HepG2 (cell line): ENCODE data around the gene ALB. TPM values are rescaled to one million over a fixed set of nuclear protein-coding genes. Genes with fewer than 3 reads are reported as not detected.

Source experiments
- ARNTL ChIP-seq: sonication (generic); formaldehyde crosslinking; IDR thresholded peaks from 2 replicates; pipeline ENCODE4 v1.4.0; 2020; ENCODE audit warnings: mild to moderate bottlenecking, missing genetic modification reagents
- ATM ChIP-seq: fragments of 450-650 bp; IDR thresholded peaks from 2 replicates; pipeline ENCODE4 v1.7.1; 2017; ENCODE audit warnings: mild to moderate bottlenecking, borderline replicate concordance
- BCLAF1 ChIP-seq: fragments of 450-650 bp; IDR thresholded peaks from 2 replicates; pipeline ENCODE4 v1.6.1; 2017; ENCODE audit warnings: mild to moderate bottlenecking
- CBX2 ChIP-seq, 2 experiments: fragments of 200-600 bp in 1 of 2; sonication (generic); formaldehyde crosslinking in 1 of 2; IDR thresholded peaks; 2 replicates each; pipeline versions ENCODE4 v1.7.0 to v1.8.1; 2018 to 2022; ENCODE audit warnings: low read depth in 2 of 2, low read length in 1 of 2, mild to moderate bottlenecking in 1 of 2, missing genetic modification reagents in 1 of 2
- CEBPG ChIP-seq: IDR thresholded peaks from 2 replicates; pipeline ENCODE4 v1.6.1; 2016
- HNF1B ChIP-seq: sonication (generic); formaldehyde crosslinking; IDR thresholded peaks from 2 replicates; pipeline ENCODE4 v1.5.1; 2020; ENCODE audit warnings: mild to moderate bottlenecking, moderate library complexity, missing genetic modification reagents
- HNF4A ChIP-seq: sonication (generic); formaldehyde crosslinking; IDR thresholded peaks from 2 replicates; pipeline ENCODE4 v1.4.0; 2020; ENCODE audit warnings: missing genetic modification reagents
- IKZF5 ChIP-seq: IDR thresholded peaks from 2 replicates; pipeline ENCODE4 v1.6.1; 2018; ENCODE audit warnings: missing genetic modification reagents, mild to moderate bottlenecking, missing compliant biosample characterization
- IRF2 ChIP-seq: IDR thresholded peaks from 2 replicates; pipeline ENCODE4 v1.6.1; 2018; ENCODE audit warnings: missing genetic modification reagents, missing compliant biosample characterization
- MAFG ChIP-seq: sonication (generic); formaldehyde crosslinking; IDR thresholded peaks from 2 replicates; pipeline ENCODE4 v1.5.1; 2020; ENCODE audit warnings: mild to moderate bottlenecking, missing genetic modification reagents
- MAFK ChIP-seq, 2 experiments: IDR thresholded peaks in 1 of 2; conservative IDR thresholded peaks in 1 of 2; 2 replicates each; pipeline ENCODE4 v1.6.1; 2011; ENCODE audit warnings: improper control_type of control experiment in 2 of 2, low read length in 2 of 2
- NCOA1 ChIP-seq: sonication (generic); formaldehyde crosslinking; IDR thresholded peaks from 2 replicates; pipeline ENCODE4 v1.9.0; 2021; ENCODE audit warnings: missing genetic modification reagents
- NFAT5 ChIP-seq: sonication (generic); formaldehyde crosslinking; IDR thresholded peaks from 2 replicates; pipeline ENCODE4 v1.4.0; 2020; ENCODE audit warnings: missing genetic modification reagents
- TP53 ChIP-seq: sonication (generic); formaldehyde crosslinking; conservative IDR thresholded peaks from 2 replicates; pipeline ENCODE4 v1.4.0; 2020; ENCODE audit warnings: missing genetic modification reagents
- ZC3H13 ChIP-seq: sonication (generic); formaldehyde crosslinking; IDR thresholded peaks from 2 replicates; pipeline ENCODE4 v1.8.1; 2023; ENCODE audit warnings: mild to moderate bottlenecking, missing genetic modification reagents, moderate library complexity
- ZNF138 ChIP-seq: sonication (generic); formaldehyde crosslinking; IDR thresholded peaks from 2 replicates; pipeline ENCODE4 v1.5.0; 2020; ENCODE audit warnings: mild to moderate bottlenecking, low read depth, missing genetic modification reagents
- ZNF430 ChIP-seq: sonication (generic); formaldehyde crosslinking; IDR thresholded peaks from 2 replicates; pipeline ENCODE4 v1.9.0; 2021; ENCODE audit warnings: mild to moderate bottlenecking, missing genetic modification reagents
- ZNF776 ChIP-seq: sonication (generic); formaldehyde crosslinking; IDR thresholded peaks from 2 replicates; pipeline ENCODE4 v1.4.0; 2020; ENCODE audit warnings: mild to moderate bottlenecking, missing genetic modification reagents
- ZNF816 ChIP-seq: sonication (generic); formaldehyde crosslinking; IDR thresholded peaks from 2 replicates; pipeline ENCODE4 v1.8.0; 2022; ENCODE audit warnings: missing genetic modification reagents, mild to moderate bottlenecking, borderline replicate concordance
- ZNF878 ChIP-seq: sonication (generic); formaldehyde crosslinking; IDR thresholded peaks from 2 replicates; pipeline ENCODE4 v1.8.1; 2023; ENCODE audit warnings: mild to moderate bottlenecking, missing genetic modification reagents, moderate library complexity
- polyA plus RNA-seq, 8 experiments: library from polyadenylated mRNA; depleted of rRNA in 3 of 8; stranded (reverse) in 7 of 8; unstranded in 1 of 8; fragments of >200 nt; fragmentation: Illumina TruSeq in 4 of 8; extraction: Trizol in 4 of 8; gene quantifications; 2 replicates each; pipeline versions ENCODE4 v1.2.1 to v1.2.3, GENCODE V29; 2011 to 2016; ENCODE audit warnings: low read depth in 4 of 8, missing spikeins in 1 of 8, mixed read lengths in 1 of 8; ENCODE audit not compliant: insufficient read depth in 1 of 8
- total RNA-seq, 5 experiments: library from RNA; depleted of rRNA; stranded (reverse); fragments of >200 nt; fragmentation: Illumina TruSeq; extraction: Trizol; gene quantifications; 2 replicates each; pipeline ENCODE4 v1.2.3, GENCODE V29; 2016; ENCODE audit warnings: low read depth in 1 of 5

Gene ALB
- total and polyA plus RNA-seq, 2 of the 13 experiments (the other 11 are each of a cell fraction or from before 2014, with no cell fraction given) = 22,259 to 22,625 TPM

GRCh38 chr4:73415807-73416238 is 11.7 kb downstream of the ALB start (continued):
- TF ChIP-seq NFAT5 = no peak
- TF ChIP-seq MAFG (CRISPR knock-in tag) = no peak
- TF ChIP-seq MAFK (conservative IDR thresholded peaks at IDR 0.05 in 1 of 2, IDR thresholded peaks at IDR 0.05 in 1 of 2; ENCODE audit: low read length in 2 of 2) = no peak; a peak in 1 of 4 replicates
- TF ChIP-seq NCOA1 (CRISPR knock-in tag) = no peak
- no peak for TF ChIP-seq ATM
- TF ChIP-seq ARNTL = no peak
- TF ChIP-seq ZNF878 (CRISPR knock-in tag) = no peak
- TF ChIP-seq HNF1B (CRISPR knock-in tag) = no peak
- no peak for TF ChIP-seq TP53 (CRISPR knock-in tag)
- no peak for TF ChIP-seq IRF2 (CRISPR knock-in tag)
- TF ChIP-seq BCLAF1 = no peak
- no peak for TF ChIP-seq ZNF430 (CRISPR knock-in tag)
- no peak for TF ChIP-seq CBX2 (IDR thresholded peaks at IDR 0.05; ENCODE audit: low read depth, low read length)
- no peak for TF ChIP-seq CBX2 (CRISPR knock-in tag; IDR thresholded peaks at IDR 0.05; ENCODE audit: low read depth)
- peak; percentile 65; the same call in 1 of the 2 replicates for TF ChIP-seq ZNF816
- TF ChIP-seq IKZF5 (CRISPR knock-in tag) = no peak
- no peak for TF ChIP-seq ZC3H13 (CRISPR knock-in tag)
- no peak for TF ChIP-seq ZNF138 (CRISPR knock-in tag)
- TF ChIP-seq CEBPG (CRISPR knock-in tag) = peak; percentile 91
- no peak for TF ChIP-seq ZNF776
- TF ChIP-seq HNF4A (CRISPR knock-in tag) = peak; percentile 35; the same call in 1 of the 2 replicates
